Measurements from ENCODE around the gene CDCP1. TPM values are rescaled to one million over a fixed set of nuclear protein-coding genes. Genes with fewer than 3 reads are reported as not detected.
A peak's percentile ranks its signal among the peaks of the same experiment; 100 is the strongest.

Gene CDCP1
- total RNA-seq, 2 donors from 2014 or later = 8.9 to 13.1 TPM

- 19 to 29% methylated on average over 16 to 23 of the region's 23 CpGs for WGBS, 2 experiments (ENCODE audit: insufficient coverage in 1 of 2, insufficient read length in 1 of 2)
- H3K27ac Mint-ChIP-seq = peak overlapping the region; percentile 59
- TF ChIP-seq CTCF (conservative IDR thresholded peaks at IDR 0.05) = no peak
- no peak overlapping the region for H3K4me3 Mint-ChIP-seq
- DNase-seq = peak; percentile 95
- no peaks in the 10 kb centered on the region for H3K36me3 Mint-ChIP-seq (ENCODE audit: low read depth)
- H3K9me3 Mint-ChIP-seq = peaks cover 3% of the 10 kb centered on the region
- Histone ChIP-seq H3K9me3 (ENCODE audit: control insufficient read depth, low read length) (no peaks in the 10 kb centered on the region), H3K27me3 (ENCODE audit: control insufficient read depth, insufficient read depth, low read length, poor library complexity, severe bottlenecking) (no peaks in the 10 kb centered on the region), H3K36me3 (ENCODE audit: control insufficient read depth, insufficient read depth, low read length) (no peaks in the 10 kb centered on the region), H3K27ac (ENCODE audit: low read depth, low read length) (peak overlapping the region; percentile 72), H3K4me1 (ENCODE audit: control insufficient read depth, insufficient read depth, low read length) (no peaks in the 10 kb centered on the region), H3K9ac (ENCODE audit: extremely low read depth, low read length, poor library complexity, severe bottlenecking) (peak overlapping the region; percentile 12), H3K4me3 (ENCODE audit: low read length) (no peak overlapping the region)
- H3K4me1 Mint-ChIP-seq = peaks cover 8% of the 10 kb centered on the region
- peaks cover 13% of the 10 kb centered on the region for H3K27me3 Mint-ChIP-seq (ENCODE audit: insufficient read depth)
Observed at GRCh38 chr3:45167011-45167911, 21.1 kb upstream of the CDCP1 start.

DNA sequence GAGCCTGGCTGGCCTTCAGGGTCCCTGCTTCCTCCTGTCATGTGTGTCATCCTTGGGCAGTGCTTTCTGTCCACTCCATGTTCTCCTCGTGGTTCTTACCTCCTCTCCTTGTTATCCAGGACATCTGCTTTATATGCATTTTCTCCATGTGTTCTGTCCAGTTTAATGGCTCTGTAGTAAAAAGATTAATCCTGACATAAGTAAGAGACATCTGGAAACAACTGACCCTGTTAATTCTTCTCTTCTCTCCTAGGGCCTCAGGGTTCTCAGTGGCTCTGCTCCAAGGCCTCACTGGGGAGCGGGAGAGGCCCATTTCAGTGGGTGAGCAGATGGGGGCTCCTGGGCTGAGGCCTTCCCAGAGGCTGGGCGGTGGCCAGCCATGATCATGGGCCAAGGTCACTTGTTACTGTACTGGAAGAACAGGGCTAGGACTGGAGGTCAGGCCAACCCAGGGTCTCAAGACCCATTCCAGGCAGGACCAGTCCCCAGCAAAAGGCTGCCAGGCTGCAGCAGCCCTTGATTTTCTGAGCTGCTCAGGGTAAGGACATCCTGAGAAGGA, 20.2 kb upstream of the CDCP1 start:
- H3K9ac ChIP-seq (ENCODE audit: extremely low read depth, low read length, poor library complexity, severe bottlenecking) = no peak overlapping the region
- H3K4me1 Mint-ChIP-seq = peaks cover 8% of the 10 kb centered on the region
- H3K4me1 ChIP-seq (ENCODE audit: control insufficient read depth, insufficient read depth, low read length) = no peaks in the 10 kb centered on the region
- peaks cover 14% of the 10 kb centered on the region for H3K27me3 Mint-ChIP-seq (ENCODE audit: insufficient read depth)
- no peak for DNase-seq
- WGBS, 2 experiments (ENCODE audit: insufficient coverage in 1 of 2, insufficient read length in 1 of 2) = 83 to 91% methylated on average over 2 to 3 of the region's 3 CpGs
- H3K27me3 ChIP-seq (ENCODE audit: control insufficient read depth, insufficient read depth, low read length, poor library complexity, severe bottlenecking) = no peaks in the 10 kb centered on the region
- TF ChIP-seq CTCF (conservative IDR thresholded peaks at IDR 0.05) = no peak
- peaks cover 3% of the 10 kb centered on the region for H3K9me3 Mint-ChIP-seq
- no peak overlapping the region for H3K4me3 ChIP-seq (ENCODE audit: low read length)
- H3K36me3 ChIP-seq (ENCODE audit: control insufficient read depth, insufficient read depth, low read length) = no peaks in the 10 kb centered on the region
- no peaks in the 10 kb centered on the region for H3K9me3 ChIP-seq (ENCODE audit: control insufficient read depth, low read length)
- H3K27ac Mint-ChIP-seq = peak overlapping the region; percentile 50
- no peak overlapping the region for H3K4me3 Mint-ChIP-seq
- no peak overlapping the region for H3K27ac ChIP-seq (ENCODE audit: low read depth, low read length)
- H3K36me3 Mint-ChIP-seq (ENCODE audit: low read depth) = no peaks in the 10 kb centered on the region

DNA sequence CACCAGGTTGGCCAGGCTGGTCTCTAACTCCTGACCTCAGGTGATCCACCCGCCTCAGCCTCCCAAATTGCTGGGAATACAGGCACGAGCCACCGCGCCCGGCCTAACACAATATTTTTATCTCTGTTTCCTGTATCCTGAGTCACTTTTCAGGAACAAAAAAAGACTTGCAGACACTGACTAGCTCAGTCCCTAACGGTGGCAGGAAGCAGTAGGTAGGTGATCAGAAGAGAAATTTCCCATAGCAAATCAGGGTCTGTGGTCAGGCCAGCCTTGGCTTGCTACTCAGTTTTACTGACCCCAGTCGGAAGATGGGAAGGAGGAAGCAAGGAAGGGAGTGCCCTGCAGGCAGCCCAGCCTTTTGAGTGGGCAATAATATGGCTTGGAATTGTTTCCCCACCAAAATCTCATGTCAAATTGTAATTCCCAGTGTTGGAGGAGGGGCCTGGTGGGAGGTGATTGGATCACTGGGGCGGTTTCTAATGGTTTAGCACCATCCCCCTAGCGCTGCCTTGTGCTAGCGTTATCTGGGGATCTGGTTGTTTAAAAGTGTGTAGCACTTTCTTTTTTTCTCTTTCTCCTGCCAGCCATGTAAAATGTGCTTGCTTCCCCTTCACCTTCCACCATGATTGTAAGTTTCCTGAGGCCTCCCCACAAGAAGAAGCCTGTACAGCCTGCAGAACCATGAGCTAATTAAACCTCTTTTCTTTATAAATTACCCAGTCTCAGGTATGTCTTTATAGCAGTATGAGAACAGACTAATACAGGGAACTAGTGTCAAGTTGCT, 19.5 kb upstream of the CDCP1 start:
- Histone ChIP-seq H3K36me3 (ENCODE audit: control insufficient read depth, insufficient read depth, low read length) (no peaks in the 10 kb centered on the region), H3K4me3 (ENCODE audit: low read length) (no peak overlapping the region), H3K4me1 (ENCODE audit: control insufficient read depth, insufficient read depth, low read length) (no peaks in the 10 kb centered on the region), H3K9me3 (ENCODE audit: control insufficient read depth, low read length) (no peaks in the 10 kb centered on the region), H3K27me3 (ENCODE audit: control insufficient read depth, insufficient read depth, low read length, poor library complexity, severe bottlenecking) (no peaks in the 10 kb centered on the region), H3K9ac (ENCODE audit: extremely low read depth, low read length, poor library complexity, severe bottlenecking) (no peak overlapping the region), H3K27ac (ENCODE audit: low read depth, low read length) (no peak overlapping the region)
- Mint-ChIP-seq H3K9me3 (peaks cover 3% of the 10 kb centered on the region), H3K36me3 (ENCODE audit: low read depth) (no peaks in the 10 kb centered on the region), H3K27ac (no peak overlapping the region), H3K27me3 (ENCODE audit: insufficient read depth) (peaks cover 12% of the 10 kb centered on the region), H3K4me3 (no peak overlapping the region), H3K4me1 (peaks cover 8% of the 10 kb centered on the region)
- TF ChIP-seq CTCF (conservative IDR thresholded peaks at IDR 0.05) = no peak
- DNase-seq = no peak
- WGBS, 2 experiments (ENCODE audit: insufficient coverage in 1 of 2, insufficient read length in 1 of 2) = 94% methylated on average over 2 to 8 of the region's 10 CpGs

Measured in endodermal cell (in vitro differentiated cells).